Superior temporal gyrus (tissue), 1 donor: ENCODE measurements around the gene UGT2B7.
"Not testable (repeated sequence)": the region's sequence is repeated elsewhere in the genome, so short reads cannot be mapped to it uniquely, and the experiment has no call there.

Experiments
- DNase-seq: peaks from one replicate; pipeline ENCODE4 v3.0.0-alpha.2; 2016; ENCODE audit errors: extremely low spot score

The UGT2B7 gene

GRCh38 chr4:69096111-69096656, at the start of gene UGT2B7:
Gene UGT2B7 (plus strand): TSS chr4:69096474. CDS start chr4:69096521, 47 bp downstream.
- DNase-seq: no peak

DNA sequence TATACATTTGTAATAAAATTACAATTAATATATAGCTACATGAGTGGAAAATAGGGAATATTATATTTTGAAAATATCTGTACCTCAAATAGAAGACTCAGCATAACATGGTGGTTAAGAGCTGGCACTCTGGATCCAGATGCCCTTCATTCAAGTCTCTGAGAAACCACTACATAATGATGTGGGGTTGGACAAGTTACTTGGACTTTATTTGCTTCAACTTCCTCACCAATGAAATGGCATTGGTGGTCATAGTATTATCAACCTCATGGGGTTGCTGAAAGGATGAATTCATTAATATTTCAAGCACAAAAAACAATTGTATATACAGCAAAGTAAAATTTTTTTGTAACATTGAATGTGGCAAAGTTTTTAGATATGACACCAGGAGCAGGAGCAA, 46.4 kb upstream of the UGT2B7 start:
- DNase-seq: no peak

GRCh38 chr4:69050853-69051575, 45.3 kb upstream of the UGT2B7 start:
- DNase-seq: not testable (repeated sequence)

DNA sequence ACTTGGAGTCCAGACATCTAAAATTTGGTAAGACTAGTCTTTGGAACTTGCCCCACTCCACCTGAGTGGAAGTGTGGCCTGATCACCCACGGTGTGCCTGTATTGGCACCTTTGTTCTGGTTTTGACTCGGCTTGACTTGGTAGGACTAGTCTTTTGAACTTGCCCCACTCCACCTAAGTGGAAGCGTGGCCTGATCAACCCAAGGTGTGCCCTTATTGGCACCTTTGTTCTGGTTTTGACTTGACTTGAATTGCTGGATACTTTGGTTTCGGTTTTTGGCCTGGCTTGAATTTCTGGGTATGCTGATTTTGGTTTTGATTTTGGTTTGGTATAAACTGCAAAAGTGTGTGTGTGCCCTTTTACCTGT, 44.7 kb upstream of the UGT2B7 start:
- no peak for DNase-seq

DNA sequence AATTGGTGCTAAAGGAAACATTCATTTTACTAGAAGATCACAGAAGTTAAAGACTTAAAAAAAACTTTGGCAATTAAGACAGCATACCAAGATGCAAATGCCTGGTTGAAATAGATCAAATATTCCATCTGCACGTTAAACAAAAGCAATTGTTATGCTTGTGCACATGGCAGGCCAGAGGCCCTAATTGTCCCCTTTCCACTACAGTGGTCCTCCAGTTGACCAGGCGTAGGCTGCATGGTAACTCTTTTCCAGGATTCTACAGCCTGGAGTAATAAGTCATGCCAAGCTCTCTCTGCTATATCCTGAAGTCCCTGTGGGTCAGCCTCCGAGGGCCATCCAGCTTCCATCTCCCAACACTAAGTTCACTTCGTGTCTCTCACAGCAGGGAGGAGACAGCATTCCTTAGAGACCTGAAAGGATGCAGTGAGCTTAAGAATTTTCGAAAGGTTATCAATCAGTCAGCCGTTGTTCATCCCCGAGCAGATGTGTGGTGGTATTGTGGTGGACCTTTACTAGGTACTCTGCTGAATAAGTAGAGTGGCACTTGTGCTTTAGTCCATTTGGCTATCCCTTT, 42.9 kb upstream of the UGT2B7 start:
- not testable (repeated sequence) for DNase-seq

DNA sequence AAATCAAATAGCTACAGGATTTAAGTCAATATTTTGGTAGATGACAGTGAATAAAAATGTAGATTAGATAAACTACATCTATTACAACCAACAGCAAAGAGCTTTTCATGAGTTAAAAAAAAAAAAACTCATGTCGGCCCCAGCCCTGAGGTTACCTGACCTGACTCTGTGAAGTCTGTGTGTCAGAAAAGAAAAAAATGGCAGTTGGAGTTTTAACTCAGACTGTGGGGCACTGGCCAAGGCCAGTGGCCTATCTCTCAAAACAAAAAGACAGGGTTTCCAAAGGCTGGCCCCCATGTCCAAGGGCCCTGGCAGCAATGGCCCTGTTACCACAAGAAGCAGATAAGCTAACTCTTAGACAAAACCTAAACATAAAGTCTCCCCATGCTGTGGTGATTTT, 42.2 kb upstream of the UGT2B7 start:
- not testable (repeated sequence) for DNase-seq

- DNase-seq: no peak
Observed at GRCh38 chr4:69054578-69055200, 41.6 kb upstream of the UGT2B7 start.

DNA sequence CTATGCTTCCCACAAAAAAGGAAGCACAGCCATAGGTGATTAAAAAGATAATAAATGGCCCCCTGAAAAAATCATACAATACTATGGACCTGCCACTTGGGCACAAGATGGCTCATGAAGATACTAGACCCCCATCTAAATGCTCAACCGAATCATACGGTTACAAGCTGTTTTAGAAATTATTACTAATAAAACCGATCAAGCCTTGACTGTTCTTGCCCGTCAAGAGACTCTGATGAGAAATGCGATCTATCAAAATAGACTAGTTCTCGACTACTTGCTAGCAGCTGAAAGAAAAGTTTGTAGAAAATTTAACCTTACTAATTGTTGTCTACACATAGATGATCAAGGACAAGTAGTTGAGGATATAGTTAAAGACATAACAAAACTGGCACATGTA, 40.1 kb upstream of the UGT2B7 start:
- DNase-seq: no peak

DNA sequence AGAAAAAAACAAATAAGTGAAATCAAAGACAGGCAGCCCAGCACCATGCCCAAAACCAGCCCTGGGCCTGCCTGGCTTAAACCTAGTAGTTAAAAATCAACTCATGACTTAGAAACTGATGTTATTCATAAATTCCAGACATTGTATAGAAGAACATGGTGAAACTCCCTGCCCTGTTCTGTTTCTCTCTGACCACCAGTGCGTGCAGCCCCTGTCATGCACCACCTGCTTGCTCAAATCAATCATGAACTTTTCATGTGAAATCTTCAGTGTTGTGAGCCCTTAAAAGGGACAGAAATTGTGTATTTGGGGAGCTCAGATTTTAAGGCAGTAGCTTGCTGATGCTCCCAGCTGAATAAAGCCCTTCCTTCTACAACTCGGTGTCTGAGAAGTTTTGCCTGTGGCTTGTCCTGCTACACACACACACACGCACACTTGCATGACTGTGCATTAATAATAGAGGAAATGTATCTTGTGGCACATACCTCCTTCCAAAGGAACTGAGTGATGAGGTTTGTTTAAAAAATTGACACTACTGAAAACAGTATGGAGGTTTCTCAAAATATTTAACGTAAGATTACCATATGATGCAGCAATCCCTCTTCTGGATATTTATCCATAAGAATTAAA, 39.2 kb upstream of the UGT2B7 start:
- no peak for DNase-seq

- DNase-seq: no peak
Observed at GRCh38 chr4:69057620-69058409, 38.5 kb upstream of the UGT2B7 start.

GRCh38 chr4:69058410-69059059, 37.7 kb upstream of the UGT2B7 start:
- DNase-seq: no peak

DNA sequence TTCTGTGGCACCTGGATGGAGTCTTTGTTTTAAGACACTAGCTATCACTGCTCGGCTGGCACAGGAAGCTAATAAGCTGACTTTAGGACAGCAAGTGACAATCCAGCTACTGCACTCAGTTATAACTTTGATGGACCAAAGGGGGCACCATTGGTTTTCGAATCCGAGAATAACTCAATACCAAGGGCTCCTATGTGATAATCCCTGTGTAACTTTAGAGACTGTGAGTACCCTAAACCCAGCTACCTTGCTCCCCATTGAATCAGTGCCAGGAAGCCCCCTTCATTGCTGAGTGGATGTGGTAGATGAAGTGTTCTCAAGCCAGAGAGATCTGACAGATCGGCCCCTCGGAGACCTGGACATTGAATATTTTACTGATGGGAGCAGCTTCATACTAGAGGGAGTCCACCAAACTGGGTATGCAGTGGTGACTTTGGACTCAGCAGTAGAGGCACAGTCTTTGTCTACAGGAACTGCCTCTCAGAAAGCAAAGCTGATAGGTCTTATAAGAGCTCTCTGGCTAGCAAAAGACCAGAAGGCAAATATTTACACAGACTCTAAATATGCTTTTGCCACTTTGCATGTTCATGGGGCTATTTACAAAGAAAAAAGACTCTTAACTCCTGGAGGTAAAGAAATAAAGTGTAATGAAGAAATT, 35.5 kb upstream of the UGT2B7 start:
- no peak for DNase-seq

DNA sequence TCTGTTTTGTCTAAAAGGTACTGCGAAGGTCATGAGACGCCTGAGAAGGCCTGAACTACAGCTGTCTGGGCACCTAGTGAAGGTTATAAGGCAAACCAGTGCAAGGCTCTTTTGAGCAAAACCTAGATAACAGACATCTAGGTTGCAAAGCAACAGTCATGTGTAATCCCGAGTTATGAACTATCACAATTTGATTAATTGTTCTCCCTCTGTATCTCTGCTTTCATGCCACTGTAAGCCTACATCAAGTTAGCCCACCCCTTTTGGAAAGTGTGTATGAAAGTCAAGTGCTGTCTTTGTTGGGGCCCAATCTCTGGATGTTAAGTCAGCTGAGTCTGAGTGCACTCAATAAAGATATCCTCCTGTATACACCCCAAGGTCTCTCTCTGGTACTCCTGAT, 31.9 kb upstream of the UGT2B7 start:
- DNase-seq: no peak

DNA sequence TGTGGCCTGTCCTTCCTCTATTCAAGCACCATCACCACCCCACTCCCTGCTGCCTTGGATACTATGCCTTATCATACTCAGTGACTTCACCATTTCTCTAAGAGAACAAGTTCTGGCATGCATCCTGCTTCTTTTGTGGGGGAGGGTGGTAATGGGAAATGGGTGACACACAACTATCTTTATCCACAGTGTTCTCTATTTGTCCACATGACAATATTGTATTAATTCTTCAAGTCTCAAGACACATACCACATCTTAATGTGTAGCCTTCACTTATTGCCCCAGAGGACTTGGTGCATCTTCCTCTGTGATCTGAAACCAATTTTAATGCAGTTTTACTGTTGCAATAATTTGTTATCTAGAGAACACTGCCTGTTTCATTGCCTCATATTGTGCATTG, 29.3 kb upstream of the UGT2B7 start:
- DNase-seq: no peak

GRCh38 chr4:69069085-69069484, 27.2 kb upstream of the UGT2B7 start:
- no peak for DNase-seq

DNA sequence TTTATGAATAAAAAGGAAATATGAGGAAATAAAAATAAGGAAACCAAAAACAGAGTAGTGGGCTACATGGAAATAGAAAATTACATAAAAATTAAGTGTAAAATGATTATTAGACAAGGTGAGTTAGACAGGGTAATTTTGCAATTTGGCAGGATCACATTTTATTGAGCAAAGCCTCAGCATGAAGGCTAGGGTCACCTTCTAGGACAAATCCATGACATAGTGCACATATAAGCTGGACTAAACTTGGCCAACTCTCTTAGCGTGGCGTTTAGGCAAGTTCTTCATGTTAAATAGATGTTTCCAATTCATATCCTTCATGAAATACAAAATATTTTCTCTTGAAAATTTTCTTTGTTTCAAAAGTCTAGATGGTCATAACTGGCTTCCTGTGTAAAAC, 25.7 kb upstream of the UGT2B7 start:
- no peak for DNase-seq

DNA sequence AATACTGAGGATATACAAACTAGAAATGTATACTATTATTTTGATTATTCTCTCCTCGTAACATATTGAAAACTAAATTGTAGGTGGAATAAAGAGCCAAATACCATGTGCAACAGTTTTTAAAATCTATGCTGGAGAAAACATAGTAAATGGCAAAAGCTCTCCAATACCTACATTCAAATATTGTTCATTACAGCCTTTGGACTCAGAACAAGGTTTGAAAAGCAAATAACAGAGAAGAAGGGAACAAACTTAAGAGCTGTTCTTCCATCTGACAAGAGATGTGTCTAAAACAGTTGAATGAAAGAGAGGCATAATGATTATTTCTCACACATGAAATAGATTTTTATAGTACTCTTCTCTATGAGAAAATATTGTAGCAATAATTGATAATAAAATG, 25.0 kb upstream of the UGT2B7 start:
- no peak for DNase-seq

GRCh38 chr4:69073375-69073774, 22.9 kb upstream of the UGT2B7 start:
- no peak for DNase-seq

GRCh38 chr4:69075061-69075792, 21.0 kb upstream of the UGT2B7 start:
- DNase-seq: no peak

GRCh38 chr4:69078852-69079251, 17.4 kb upstream of the UGT2B7 start:
- DNase-seq: no peak
